Cerebellar nuclear complex (tissue), 1 donor: ENCODE measurements around the gene EPHA1.

Source experiments
- DNase-seq, 2 experiments: peaks; one replicate each; lab custom pipeline; 2025; lab: John Stamatoyannopoulos, UW

EPHA1 gene

DNA sequence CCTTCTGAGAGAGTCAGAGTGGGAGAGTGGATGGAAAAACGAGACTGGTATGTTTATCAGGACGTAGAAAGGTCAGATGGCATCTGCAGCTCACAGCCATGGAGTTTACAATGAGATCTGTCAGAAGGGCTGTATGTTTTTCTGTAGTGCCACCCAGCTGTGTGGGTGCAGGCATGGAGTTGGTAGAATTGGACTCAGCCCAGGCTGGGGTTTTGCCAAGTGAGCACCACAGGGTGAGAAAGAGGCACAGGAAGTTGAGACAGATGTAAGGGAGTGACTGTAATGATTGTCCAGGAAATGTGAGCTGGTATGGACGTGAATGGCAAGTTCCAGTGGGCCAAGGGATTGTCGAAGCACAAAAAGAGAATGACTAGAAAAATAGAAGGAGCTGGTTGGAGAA lies 36.6 kb downstream of the EPHA1 start:
- DNase-seq: no peak

DNA sequence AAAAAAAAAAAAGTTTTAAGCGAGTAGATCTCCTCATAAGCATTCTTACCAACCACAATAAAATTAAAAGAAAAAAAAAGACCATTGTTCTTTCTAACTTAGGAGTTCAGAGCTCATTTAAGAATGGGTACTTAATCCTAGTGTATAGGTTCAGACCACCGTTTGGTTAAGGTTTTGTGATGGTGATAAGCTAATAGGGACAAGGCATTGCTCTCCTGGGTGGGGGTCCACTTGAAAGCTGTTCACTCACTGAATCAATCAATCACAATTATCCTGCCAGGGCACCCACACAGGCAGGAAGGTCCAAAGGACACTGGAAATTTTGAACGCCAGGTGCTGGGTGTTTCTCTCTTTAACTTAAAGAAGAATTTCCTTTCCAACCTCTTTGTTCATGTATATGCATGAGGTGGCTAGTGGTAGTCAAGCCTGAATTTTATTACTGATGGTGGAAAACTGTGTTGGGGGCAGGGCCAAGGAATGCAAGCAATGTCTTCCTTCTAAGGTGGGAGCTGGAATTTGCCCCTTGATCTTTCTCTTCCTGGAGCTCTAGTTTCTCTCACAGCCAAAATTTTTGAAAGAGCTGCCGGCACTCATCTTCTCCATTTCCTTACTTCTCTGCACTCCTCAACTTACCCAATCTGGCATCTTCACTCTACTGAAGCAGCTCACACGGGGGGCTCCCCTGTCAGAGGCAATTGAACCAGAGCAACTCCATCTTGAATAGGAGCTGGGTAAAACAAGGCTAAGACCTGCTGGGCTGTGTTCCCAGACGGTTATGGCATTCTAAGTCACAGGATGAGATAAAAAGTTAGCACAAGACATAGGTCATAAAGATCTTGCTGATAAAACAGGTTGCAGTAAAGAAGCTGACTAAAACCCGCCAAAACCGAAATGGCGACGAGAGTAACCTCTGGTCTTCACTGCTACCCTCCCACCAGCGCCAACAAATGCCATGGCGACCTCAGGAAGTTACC lies 38.7 kb downstream of the EPHA1 start:
- DNase-seq: no peak

DNA sequence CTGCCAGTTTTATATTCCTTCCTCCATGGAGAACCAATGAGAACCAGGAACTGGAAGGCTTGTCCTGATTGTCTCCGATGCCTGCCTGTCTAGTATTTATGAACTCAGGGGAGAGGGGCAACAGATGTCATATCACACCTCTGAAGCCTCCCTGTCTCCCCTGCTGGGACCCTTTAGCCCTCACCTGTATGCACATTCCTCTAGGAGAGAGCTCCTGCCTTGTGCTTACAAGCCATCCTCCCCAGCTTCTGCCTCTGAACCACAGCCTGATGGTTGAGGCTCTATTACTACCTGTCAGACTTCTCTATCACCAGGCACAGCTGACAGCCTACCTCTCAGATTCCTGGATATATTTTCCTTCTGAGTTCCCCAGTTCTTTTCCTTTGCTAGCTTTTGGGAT lies 40.3 kb downstream of the EPHA1 start:
- no peak for DNase-seq

- DNase-seq: no peak
Observed at GRCh38 chr7:143367972-143368371, 40.7 kb downstream of the EPHA1 start.

- no peak for DNase-seq
Observed at GRCh38 chr7:143363016-143363937, 45.4 kb downstream of the EPHA1 start.

DNA sequence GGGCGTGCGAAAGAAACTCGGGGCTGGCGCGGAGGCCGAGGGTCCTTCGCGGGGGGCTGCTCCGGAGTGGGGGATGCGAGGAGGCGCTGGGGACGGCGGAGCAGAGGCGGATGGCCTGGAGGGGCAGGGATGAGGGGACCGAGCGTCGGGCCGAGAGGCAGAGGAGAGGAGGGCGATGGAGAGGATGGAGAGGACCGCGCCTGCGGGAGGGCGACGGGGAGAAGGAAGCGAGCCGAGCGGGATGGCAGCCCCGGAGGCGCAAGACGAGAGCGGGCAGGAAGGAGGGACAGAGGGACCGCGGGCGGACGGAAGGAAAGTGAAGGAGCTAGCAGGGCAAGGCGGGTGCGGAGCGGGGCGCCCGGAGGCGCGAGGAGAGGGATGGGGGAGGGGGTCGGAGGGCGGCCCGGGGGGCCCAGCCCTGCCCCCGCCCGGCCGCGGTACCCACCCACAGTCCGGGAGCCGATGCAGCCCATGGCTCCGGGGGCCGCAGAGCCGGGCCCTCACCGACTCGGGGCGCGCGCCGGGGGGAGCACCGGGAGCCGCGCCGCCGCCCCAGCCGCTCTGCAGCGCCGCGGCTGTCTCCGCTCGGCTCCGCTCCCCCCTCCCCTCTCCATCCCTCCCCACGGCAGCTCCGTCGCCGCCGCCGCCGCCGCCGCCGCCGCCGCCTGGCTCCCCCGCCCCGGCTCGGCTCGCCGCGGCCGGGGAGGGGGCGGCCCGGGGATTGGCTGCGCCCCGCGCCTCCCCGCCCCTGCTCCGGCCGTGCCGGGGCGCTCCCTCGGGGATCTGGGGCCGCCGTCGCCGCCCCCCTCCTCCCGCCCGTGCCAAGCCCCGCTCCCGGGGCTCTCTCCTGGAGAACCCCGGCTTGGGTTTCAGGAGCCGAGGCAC lies 46.3 kb downstream of the EPHA1 start, which contains the start of gene FAM131B:
FAM131B (minus strand) TSS at position 583 of the 885 bp plus-strand sequence; CDS start at position 473, 110 bp downstream.
- no peak for DNase-seq

- no peak for DNase-seq
Observed at GRCh38 chr7:143361552-143362130, 47.0 kb downstream of the EPHA1 start.

DNA sequence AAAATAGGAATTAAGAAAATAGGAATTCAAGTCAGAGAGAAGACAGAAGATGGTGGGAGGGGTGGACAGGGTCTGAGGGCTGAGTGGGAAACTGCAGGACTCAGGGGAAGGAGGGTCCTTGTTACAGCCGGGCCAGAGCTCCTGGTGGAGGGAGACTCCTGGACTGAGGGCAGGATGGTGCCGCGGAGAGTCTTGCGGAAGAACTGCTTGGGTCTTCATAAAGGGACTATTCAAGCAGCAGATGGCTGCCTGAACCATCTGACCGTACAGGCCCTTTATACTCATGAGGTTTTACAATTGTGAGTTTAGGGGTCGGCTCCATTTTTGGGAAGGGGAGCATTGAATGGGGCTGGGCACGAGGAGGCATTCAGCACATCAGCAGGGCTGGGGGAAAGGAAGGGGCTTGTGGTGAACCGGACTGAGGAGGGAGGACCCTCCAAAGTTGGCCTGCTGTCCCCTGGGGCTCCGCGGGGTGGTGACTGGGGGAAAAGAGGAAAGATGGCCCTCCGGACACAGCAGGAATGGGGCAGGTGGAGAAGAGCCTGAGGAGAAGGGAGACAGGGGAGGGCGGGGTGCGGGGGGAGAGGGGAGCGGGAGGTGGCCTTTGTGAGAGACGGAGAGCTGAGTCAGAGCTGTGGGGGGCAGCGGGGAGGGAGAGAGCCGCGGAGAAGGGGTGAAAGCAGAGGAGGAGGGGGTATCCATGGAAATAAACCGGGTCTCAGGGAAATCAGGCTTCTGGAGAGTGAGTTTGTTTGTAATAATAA lies 47.7 kb downstream of the EPHA1 start:
- DNase-seq: no peak

- no peak for DNase-seq
Observed at GRCh38 chr7:143359771-143360353, 48.8 kb downstream of the EPHA1 start.

GRCh38 chr7:143358626-143359025 lies 50.0 kb downstream of the EPHA1 start:
- no peak for DNase-seq

GRCh38 chr7:143356414-143357050 lies 52.1 kb downstream of the EPHA1 start:
- no peak for DNase-seq

GRCh38 chr7:143355450-143356385 lies 52.9 kb downstream of the EPHA1 start:
- no peak for DNase-seq

GRCh38 chr7:143354965-143355364 lies 53.7 kb downstream of the EPHA1 start:
- DNase-seq: no peak

GRCh38 chr7:143354376-143354775 lies 54.3 kb downstream of the EPHA1 start:
- DNase-seq: no peak

- DNase-seq: no peak
Observed at GRCh38 chr7:143352531-143353002, 56.1 kb downstream of the EPHA1 start.

GRCh38 chr7:143351574-143351973 lies 57.1 kb downstream of the EPHA1 start:
- DNase-seq: no peak

DNA sequence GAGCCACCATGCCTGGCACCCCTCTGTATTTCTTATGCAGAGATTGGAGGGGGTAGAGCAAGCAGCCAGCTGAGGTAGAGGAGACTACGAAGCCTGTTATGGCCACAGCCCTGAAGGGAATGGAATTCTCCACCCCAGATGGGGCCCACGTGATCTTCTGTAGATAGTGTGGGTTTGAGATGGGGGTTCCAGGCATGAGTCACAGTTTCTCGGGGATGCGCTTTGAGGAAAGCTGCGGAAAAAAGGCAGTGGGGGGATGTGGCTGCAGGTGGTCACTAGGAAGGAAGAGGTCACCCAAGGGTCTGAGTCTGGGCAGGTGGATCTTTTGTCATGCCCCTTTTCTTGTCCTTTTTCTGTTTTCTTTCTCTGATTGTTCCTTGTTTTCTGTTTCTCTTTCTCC lies 57.6 kb downstream of the EPHA1 start:
- no peak for DNase-seq

DNA sequence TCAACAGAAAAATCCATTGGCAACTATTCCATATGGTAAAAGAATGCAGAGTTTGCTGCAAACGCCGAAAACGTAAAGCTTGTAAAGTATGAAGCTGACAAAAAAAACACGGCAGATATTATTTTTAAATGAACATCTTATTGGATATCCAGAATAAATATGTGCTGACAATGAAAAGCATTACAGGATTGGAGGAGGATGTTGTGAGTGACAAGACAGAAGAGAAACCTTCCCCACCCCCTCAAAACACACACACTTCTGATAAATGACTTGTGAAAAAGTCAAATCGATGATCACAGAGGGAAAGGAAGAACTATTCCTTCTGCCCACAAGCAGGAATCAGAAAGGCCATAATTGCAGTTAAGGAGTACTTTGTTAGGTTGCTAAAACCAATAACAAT lies 60.7 kb downstream of the EPHA1 start:
- DNase-seq: no peak
